Cerebellar nuclear complex (tissue), 1 donor: Measurements from ENCODE around the gene ZBTB20.

Experiments used
- DNase-seq, 2 experiments: peaks; one replicate each; lab custom pipeline; 2025; lab: John Stamatoyannopoulos, UW

Gene ZBTB20

GRCh38 chr3:114408736-114409670 is 738.1 kb downstream of the ZBTB20 start:
- no peak for DNase-seq

- no peak for DNase-seq
These were observed 740.2 kb downstream of the ZBTB20 start for GRCh38 chr3:114406922-114407321.

- no peak for DNase-seq
These were observed 740.8 kb downstream of the ZBTB20 start for GRCh38 chr3:114406286-114406685.

GRCh38 chr3:114405202-114405990 is 741.7 kb downstream of the ZBTB20 start:
- DNase-seq = no peak

- no peak for DNase-seq
These were observed 742.5 kb downstream of the ZBTB20 start for GRCh38 chr3:114404590-114404989.

GRCh38 chr3:114402838-114403237 is 744.2 kb downstream of the ZBTB20 start:
- DNase-seq = no peak

- no peak for DNase-seq
These were observed 745.7 kb downstream of the ZBTB20 start for GRCh38 chr3:114401346-114401745.

GRCh38 chr3:114400371-114400770 is 746.7 kb downstream of the ZBTB20 start:
- no peak for DNase-seq

- no peak for DNase-seq
These were observed 752.5 kb downstream of the ZBTB20 start for GRCh38 chr3:114394551-114394950.

GRCh38 chr3:114393367-114394072 is 753.6 kb downstream of the ZBTB20 start:
- no peak for DNase-seq

- DNase-seq = no peak
These were observed 754.3 kb downstream of the ZBTB20 start for GRCh38 chr3:114392831-114393230.

GRCh38 chr3:114389156-114389555 is 757.9 kb downstream of the ZBTB20 start:
- no peak for DNase-seq

GRCh38 chr3:114384558-114384903 is 762.6 kb downstream of the ZBTB20 start:
- no peak for DNase-seq

GRCh38 chr3:114383875-114384557 is 763.1 kb downstream of the ZBTB20 start:
- peak; percentile 17 to 80 for DNase-seq

GRCh38 chr3:114380233-114380651 is 766.8 kb downstream of the ZBTB20 start:
- DNase-seq = no peak

GRCh38 chr3:114379266-114379665 is 767.8 kb downstream of the ZBTB20 start:
- DNase-seq = no peak

- DNase-seq = no peak
These were observed 768.3 kb downstream of the ZBTB20 start for GRCh38 chr3:114378760-114379159.

- DNase-seq = no peak
These were observed 769.7 kb downstream of the ZBTB20 start for GRCh38 chr3:114377426-114377825.

GRCh38 chr3:114376516-114377185 is 770.4 kb downstream of the ZBTB20 start:
- no peak for DNase-seq

- DNase-seq = no peak
These were observed 771.3 kb downstream of the ZBTB20 start for GRCh38 chr3:114375608-114376421.
